KG1 (cell line): ENCODE results near the gene GPS1.

Experiments
- DNase-seq: peaks from one replicate; lab custom pipeline; 2025; lab: John Stamatoyannopoulos, UW

Gene GPS1

DNA sequence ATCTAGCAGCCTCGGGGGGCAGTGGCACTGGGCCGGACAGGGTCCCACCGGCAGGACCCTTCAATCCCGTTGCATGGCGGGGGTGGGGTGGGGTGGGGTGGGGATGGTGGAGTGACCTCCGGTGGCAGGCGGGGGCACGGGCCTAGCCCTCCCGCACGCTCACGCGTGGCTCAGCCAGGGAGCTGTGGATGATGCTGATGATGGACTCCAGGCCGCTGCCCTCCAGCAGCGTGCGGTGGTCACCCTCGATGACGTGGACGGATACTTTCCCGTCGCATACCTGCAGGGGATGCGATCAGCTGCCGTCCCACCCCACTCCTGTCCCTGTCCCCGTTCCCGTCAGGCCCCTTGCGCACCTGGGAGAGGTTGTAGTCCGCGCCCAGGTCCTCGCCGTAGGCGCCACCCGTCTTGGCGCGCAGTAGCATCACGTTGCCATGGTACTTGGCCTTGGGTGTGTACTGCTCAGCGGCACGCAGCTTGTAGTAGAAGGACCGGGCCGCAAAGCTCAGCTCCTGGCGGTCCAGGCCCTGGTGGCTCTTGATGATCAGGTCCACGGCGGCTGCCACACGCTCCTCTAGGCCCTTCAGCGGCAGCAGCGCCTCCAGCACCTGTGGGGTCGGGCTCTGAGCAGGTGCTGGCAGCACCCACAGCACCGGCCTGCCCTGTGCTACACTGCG lies 27.4 kb downstream of the GPS1 start:
- no peak for DNase-seq

DNA sequence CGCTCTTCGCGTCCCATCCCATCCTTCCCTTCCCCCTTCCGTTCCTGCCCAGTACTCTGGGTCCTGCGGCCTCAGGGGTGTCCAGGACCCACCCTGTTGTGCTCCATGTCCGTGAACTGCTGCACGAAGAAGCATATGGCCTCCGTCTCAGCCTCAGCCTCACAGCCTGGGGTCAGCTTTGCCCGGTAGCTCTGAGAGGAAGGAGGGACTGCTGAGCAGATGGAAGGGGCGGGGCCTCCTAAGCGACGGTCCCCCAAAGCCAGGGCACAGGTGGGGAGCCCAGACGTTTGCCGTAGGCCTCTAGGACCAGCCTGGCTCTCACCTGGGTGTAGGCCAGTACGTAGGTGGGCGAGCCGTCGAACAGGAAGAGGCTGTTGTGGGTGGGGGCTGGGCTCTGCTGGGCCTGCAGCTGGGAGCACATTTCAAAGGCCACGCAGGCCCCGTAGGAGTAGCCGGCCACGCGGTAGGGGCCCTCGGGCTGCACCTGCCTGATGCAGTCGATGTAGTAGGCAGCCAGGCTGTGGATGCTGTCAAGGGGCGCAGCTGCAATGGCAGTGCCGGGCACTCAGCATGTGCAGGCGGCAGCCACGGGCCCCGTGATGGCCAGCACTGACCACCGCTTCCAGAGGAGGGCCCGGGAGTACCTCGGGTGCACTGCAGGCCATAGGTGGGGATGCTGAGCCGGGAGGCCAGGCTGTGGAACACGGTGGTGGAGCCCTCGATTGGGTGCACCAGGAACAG lies 28.5 kb downstream of the GPS1 start:
- DNase-seq = no peak

DNA sequence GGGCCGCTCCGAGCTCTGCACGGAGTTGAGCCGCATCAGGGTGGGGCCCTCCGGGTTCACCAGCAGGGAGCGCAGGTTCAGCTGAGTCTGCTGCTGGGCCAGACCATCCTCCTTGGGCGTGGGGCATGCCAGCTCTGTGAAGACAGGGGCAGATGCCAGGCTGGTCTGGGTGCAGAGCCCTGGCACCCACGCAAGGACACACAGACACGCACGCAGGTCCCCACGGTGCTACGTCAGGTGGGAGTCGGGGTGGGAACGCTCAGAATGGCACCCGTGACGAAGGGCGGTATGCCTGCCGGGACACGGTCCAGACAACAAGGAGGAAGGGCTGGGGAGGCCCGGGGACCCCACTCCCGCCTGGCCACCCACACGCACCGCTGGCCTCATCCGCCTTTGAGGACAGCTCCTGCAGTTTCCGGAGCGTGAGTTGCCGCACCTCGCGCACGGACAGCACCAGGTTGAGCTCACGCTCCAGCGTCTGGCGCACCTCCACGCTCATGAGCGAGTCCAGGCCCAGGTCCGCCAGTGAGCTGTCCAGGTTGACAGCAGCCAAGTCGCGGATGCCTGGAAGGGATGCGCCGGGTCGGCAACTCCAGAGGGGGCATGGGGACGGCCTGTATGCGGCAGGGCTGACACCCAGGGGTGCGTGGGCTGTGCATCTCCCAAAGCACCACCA lies 29.2 kb downstream of the GPS1 start:
- no peak for DNase-seq

DNA sequence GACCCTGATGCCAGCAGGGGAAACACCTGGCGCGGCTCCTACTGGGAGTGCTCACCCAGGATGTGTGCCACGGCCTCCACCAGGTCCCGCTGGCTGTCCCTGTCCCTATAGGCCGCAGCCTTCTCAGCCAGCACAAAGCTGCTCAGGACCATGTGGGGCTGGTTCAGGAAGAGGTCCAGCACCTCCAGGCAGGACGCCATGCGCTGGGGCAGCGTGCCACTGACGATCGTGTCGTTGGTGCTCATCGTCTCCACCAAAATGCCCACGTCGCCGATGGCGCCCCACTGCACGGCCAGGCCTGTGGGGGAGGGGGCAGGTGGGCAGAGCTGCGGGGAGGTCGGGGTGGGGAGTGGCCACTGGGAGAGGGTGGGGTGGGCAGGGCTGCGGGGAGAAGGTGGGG lies 29.8 kb downstream of the GPS1 start:
- no peak for DNase-seq

DNA sequence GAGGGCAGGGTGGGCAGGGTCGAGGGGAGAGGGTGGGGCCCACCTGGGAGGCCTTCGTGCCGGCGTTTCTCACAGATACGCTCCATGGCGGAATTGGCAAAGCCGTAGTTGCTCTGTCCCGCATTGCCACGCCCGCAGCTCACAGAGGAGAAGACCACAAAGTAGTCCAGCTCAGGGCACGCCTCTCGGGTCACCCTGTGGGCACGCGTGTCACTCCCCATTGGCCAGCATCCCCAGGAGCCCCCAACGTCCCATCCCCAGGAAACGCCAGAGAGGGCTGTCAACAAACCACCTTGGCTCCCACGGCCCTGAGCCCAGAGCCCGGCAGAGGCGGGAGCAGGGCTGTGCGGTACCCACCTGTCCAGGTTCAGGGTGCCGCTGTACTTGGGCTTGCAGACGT lies 30.3 kb downstream of the GPS1 start:
- no peak for DNase-seq

DNA sequence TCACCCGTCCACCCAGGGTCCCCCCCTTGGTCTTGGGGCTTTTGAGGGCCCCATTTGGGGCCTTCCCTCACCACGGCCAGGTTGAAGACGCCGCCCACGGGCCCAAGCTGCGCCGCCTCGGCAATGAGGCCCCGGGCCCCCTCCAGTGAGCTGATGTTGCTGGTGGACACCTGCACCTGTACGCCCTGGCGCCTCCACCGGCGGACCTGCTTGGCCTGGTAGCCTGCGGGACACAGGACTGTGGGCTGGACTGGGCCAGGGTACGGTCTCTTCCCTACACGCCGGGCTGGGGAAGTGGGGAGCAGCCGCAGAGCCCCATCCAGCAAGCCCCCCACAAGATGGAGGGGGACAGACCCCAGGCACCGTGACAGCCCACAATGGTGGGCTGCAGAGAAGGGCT lies 30.8 kb downstream of the GPS1 start:
- DNase-seq = no peak

DNA sequence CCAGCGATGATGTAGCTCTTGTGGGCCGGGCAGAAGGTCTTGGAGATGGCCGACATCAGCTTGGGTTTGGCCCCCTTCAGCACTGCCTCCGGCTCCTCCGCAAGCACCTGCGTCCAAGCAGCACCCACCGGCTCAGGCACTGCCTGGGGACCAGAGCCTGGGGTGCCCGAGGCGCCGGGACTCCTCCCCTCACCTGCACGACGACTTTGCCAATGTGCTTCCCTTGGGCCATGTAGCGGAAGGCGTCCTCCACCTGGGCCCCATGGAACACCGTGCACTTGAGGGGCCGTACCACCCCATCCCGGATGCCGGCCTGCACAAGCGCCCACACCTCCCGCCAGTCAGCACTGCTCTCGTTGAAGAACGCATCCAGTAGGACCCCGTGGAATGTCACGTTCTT lies 31.3 kb downstream of the GPS1 start:
- DNase-seq = no peak

DNA sequence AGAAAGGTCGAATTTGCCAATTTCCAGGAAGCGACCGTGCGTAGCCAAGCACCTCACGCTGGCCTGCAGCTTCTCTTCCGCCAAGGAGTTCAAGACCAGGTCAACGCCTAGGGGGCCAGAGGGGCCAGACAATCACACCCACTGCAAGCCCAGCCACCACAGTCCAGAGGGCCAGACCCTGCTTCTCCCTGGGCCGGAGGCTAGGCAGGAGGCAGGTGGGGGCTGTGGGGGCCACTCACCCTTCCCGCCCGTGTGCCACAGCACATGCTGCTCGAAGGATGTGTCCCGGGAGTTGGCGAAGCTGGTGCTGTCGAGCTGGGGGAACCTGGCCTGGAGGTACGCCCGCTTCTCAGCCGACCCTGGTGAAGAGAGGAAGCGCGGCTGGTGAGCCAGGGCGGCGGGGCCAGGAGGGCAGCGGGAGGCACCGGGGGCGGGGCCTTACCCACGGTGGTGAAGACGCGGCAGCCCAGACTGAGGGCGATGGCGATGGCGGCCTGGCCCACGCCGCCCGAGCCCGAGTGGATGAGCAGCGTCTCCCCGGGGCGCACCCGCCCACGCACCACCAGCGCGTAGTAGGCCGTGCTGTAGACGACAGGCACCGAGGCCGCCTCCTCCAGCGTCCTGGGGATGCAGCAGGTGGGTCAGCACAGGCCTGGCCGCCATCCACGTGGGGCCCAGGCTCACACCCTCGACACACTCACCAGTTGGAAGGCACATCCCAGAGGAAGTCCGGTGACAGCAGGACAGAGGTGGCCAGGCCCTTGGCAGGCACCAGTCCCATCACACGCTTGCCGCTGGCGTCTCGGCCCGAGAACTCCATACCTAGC lies 32.0 kb downstream of the GPS1 start:
- no peak for DNase-seq

DNA sequence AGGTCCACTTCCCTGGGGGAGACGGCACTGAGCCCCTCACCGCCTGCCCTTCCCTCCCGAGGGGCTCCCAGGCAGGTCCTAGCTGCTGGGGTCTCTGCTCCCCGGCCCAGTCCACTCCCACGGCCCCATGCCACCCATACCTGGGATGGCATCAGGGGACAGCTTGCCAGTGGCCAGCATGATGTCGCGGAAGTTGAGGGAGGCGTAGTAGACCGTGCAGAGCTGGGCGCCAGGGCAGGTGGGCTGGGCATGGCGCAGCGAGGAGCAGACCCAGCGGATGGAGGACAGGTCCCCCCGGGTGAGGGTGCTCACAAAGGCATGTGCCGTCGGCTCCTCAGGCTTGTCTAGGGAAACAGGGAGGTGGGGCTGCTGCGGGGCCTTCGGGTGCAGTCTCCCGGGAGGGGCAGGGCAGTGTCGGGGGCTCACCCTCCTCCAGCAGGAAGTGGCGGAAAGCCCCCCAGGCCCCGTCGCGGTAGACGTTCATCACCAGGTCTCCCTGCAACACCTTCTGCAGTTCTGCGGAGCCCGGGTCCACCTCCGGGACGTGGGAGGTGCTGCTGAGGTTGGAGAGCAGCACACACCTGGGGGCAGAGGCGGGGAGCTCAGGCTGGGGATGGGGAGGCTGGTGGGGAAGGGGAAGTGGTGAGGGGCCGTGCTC lies 32.8 kb downstream of the GPS1 start:
- no peak for DNase-seq

DNA sequence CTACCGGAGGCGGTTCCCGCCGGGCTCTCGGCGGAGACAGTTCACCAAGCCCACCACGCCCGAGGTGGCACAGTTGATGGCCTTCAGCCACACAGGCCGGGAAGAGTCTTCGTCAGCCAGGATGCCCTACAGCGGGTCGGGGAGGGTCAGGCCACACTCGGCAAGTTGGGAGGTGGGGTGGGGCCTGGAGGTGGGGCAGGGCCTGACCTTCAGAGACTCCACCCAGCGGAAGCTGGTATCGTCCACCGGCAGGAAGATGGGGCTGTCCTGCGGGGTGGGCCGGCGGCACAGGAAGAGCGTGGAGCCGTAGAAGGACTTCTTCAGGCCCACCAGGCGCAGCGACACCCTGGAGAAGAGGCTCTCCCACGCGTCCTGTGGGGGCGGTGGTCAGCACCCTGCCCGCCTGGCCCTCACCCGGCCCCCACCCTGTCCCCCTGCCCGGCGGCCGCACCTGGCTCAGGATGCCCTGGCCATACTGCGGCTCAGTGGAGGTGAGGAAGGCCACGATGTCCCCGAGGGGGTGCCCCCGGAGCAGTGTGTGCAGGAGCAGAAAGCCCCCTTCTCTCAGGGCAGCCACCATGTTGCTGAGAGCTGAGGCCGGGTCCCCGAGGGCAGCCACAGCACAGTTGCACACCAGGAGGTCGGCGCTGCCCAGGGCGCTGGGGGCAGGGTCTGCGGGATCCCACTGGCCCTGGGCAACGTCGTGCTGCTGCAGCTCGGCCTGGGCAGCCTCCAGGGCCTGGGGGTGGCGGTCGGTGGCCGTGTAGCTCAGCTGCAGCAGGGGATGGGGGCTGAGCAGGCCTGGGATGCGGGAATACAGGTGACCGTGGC lies 33.5 kb downstream of the GPS1 start:
- DNase-seq = no peak

DNA sequence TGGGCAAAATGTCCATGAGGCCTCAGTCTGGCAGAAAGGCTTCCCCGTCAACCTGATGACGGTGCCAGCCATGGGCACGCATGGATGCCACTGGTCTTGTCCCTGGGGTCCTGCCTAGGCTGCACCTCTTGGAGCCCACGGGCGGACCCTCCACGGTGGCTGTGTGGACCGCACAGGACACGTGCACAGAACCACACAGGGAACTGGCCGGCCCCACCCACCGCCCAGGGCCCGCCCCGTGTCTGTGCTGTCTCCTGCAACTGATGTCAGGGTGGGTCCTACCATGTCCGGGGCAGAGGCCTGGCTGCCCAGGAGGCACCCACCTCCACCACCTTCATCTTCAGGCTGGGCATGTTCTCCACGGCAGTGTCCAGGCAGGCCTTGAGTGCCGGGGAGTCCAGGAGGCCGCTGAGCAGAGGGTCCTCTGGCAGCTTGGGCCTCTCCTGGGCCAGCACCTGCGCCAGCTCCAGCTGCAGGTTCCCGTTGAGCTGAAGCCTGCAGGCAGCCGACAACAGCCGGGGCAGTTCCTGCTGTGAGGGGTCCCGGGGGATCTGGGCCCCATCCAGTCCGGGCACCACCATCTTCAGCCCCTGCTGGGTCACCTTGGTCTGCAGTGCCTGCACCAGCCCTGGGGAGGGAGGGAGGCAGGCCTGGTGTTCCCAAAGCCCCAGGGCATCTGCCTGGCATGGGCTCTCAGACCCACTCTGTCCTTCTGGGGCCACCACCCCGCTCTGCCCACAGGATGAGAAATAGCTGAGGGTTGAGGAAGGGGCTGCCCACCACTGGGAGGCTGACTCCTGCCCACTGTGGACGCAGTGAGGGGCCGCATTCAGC lies 34.5 kb downstream of the GPS1 start:
- no peak for DNase-seq

DNA sequence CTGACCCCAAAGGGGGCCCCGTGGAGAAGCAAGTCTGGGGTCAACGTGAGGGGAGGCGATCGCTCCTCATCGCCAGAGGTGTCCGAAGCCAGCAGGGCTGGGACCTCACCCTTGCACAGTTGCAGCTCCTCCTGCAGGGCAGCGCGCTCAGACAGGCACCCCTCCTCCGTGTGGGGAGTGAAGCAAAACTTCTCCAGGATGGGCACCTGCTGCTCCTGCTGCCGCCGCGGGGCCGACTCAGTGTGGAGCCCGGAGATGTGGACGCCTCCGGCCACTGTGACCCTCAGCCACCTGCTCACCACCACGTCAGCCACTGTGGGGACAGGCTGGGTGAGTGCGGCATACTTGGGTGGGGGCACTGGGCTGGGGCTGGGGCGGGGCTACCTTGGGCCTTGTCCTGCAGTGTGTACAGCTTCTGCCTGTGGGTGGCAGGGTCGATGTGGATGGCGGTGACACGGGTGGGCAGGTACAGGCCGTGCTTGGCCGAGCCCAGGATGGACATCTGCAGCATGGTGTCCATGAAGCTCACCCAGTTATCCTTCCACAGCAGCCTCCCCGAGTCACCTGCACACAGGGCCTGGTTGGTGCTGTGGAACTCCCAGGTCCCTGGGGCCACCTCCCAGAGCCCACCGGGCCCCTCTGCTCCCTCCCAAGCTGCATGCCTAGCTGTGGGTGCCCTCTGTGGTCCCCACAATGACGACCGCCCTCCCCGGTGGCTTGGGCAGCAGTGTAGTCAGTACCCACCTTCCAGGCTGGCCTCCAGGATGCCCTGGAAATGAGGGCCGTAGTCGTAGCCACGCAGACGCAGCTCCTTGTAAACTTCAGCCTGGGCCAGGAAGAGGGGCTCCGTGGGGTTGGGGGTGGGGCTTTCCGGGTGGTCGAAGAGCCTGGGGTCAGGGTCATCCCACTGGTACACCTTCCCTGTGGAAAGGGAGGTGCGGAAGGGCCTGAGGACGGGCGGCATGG lies 35.5 kb downstream of the GPS1 start:
- DNase-seq = no peak

DNA sequence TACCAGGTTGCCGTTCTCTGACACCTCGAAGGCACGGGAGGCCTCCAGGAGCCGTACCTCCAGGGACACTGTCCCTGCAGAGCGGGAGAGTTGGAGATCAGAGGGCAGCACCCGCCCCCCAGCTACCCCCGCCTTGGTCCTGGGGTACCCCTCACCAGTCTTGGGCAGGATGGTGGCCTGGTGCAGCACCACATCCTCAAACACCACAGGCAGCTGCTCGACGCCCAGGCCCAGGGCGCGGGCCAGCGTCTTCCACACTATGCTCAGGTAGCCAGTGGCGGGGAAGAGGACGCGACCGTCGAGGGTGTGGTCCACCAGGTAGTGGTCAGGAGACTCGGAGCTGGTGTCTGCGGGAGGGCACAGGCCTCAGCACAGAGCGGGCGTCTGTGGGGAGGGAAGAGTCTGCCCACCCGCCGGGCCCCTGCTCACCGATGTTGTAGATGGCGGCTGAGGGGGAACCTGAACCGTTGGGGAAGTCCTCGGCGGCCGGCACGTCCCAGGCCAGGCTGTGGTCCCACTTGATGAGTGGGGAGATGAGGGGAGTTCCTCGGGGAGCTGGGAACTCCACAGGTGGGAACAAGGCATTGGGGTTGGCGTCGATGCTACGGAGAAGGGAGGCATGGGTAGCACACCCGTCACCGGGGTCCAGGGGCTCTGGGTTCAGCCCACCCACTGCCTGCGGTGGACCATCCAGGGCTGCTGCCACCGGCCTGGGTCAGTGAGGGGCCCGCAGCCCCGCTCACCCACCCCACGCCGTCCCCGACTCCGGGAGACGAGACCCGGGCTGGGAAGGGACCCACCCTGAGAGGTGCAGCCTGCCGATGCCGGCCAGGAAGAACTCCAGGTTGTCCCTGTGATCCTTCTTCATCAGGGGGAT lies 36.5 kb downstream of the GPS1 start:
- no peak for DNase-seq

DNA sequence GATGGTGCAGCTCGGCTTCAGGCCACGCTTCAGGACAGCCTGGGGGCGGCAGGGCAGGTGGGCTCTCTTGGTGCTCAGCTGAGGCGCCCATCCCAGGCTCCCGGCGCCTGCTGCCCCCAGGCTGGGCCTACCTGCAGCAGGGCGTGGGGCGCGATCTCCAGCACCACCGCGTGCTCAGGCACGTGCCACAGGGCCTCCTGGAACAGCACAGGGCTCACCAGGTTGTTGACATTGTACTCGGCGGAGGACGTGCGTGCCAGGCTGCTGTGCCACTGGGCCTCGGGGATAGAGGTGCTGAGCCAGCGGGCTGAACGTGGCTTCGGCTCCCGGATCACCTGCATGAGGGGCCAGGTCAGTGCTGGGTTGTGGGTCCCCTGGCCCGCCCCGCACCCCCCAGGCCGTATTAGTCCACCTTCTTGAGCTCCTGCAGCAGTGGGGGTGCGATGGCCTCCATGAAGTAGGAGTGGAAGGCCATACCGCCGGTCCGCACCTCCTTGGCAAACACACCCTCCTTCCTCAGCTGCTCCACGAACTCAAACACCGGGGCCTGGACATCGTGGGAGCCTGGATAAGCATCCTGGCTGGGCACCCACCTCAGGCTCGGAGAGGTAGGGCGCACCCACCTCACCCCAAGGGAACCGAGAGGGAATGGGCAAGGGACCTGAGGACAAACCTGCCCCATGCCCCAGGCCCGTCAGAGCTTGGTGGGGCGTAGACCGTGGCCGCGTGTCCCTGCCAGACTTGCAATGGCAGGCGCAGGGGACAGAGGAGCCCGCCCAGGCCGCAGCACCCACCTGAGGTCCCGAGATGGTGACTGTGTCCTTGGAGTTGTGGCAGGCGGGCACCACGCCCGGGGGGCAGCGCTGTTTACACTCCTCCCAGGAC lies 37.4 kb downstream of the GPS1 start:
- no peak for DNase-seq

DNA sequence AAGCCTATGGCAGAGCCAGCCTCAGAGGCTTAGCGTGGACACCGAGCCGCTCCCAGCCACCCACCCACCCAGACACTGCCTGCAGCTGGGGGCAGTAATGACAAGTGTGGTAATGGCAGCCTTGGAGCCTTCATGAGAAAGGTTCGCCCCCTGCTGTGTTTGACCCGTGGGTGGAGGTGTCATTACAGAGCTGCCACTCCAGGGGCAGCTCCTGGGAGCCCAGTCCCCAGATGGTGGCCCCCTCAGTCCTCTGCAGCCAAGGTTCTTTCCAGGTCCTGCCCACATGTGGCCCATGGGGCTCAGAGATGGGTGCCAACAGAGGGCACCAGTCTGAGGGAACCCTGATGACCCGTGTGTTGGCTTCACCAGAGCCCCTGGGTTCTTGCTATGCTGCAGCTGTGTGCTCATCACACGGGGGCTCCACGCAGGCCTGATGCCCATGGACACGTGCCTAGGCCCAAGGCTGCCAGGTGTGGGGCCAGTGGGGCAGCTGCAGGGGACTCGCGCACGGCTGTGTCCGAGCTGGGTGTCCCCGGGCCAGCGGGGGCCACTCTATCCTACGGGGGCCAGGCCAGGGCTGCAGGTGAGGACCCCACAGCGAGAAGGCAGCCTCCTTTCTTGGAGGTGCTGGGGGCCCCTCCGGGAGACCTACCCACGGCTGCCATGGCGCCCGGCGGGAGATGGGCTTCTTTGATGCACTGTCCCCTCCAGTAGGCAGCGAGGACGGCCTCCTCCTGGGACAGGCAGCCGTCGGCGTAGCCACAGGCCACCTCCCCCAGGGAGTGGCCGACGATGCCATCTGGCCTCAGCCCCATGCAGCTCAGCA lies 38.2 kb downstream of the GPS1 start:
- DNase-seq = no peak
